WTC11 (cell line): ENCODE data around the gene CIRBP.

ENCODE experiments used
- CTCF ChIP-seq: fragments of 200-600 bp; IDR thresholded peaks from 2 replicates; pipeline ENCODE4 v1.8.0; 2022; ENCODE audit warnings: antibody characterized with exemption
- FOXP1 ChIP-seq: sonication (generic); formaldehyde crosslinking; IDR thresholded peaks from 2 replicates; pipeline ENCODE4 v1.8.0; 2022; ENCODE audit warnings: missing genetic modification reagents, mild to moderate bottlenecking, moderate library complexity, borderline replicate concordance
- FOXP4 ChIP-seq: sonication (generic); formaldehyde crosslinking; IDR thresholded peaks from 2 replicates; pipeline ENCODE4 v1.8.0; 2022; ENCODE audit warnings: mild to moderate bottlenecking, missing genetic modification reagents
- NFE2L1 ChIP-seq: sonication (generic); formaldehyde crosslinking; IDR thresholded peaks from 2 replicates; pipeline ENCODE4 v1.8.1; 2023; ENCODE audit warnings: missing genetic modification reagents
- TF ChIP-seq, protein P1 (sequence below): sonication (generic); formaldehyde crosslinking; IDR thresholded peaks from 2 replicates; pipeline ENCODE4 v1.8.0; 2022; ENCODE audit warnings: mild to moderate bottlenecking, missing genetic modification reagents

- no peak for TF ChIP-seq CTCF
- TF ChIP-seq FOXP1: no peak
- no peak for TF ChIP-seq NFE2L1 (CRISPR knock-in tag)
- TF ChIP-seq, protein P1, sequence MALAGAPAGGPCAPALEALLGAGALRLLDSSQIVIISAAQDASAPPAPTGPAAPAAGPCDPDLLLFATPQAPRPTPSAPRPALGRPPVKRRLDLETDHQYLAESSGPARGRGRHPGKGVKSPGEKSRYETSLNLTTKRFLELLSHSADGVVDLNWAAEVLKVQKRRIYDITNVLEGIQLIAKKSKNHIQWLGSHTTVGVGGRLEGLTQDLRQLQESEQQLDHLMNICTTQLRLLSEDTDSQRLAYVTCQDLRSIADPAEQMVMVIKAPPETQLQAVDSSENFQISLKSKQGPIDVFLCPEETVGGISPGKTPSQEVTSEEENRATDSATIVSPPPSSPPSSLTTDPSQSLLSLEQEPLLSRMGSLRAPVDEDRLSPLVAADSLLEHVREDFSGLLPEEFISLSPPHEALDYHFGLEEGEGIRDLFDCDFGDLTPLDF (CRISPR knock-in tag): no peak
- TF ChIP-seq FOXP4 (CRISPR knock-in tag): no peak
These were observed 16.2 kb upstream of the CIRBP start for GRCh38 chr19:1252821-1253513.
